Omental fat pad (tissue), 4 donors: ENCODE measurements around the gene JADE2. TPM values are rescaled to one million over a fixed set of nuclear protein-coding genes. Genes with fewer than 3 reads are reported as not detected.

Experiments
- ATAC-seq: fragments of 150-250 bp; one replicate; pipeline ENCODE4 v1.9.1; 2016; ENCODE audit warnings: mild to moderate bottlenecking, moderate library complexity; ENCODE audit not compliant: low FRiP score
- DNase-seq: peaks from one replicate; pipeline ENCODE4 v3.0.0-alpha.2; 2019; ENCODE audit warnings: low spot score
- total RNA-seq, 4 donors: library from RNA; depleted of rRNA; stranded (reverse); fragments of >200 nt; gene quantifications; one replicate each; pipeline ENCODE4 v1.1.0, GENCODE V29; 2016
- TF ChIP-seq, protein P1 (sequence below), 3 donors: fragments of 450-650 bp; IDR thresholded peaks; one replicate each; pipeline ENCODE4 v1.5.1; 2016 to 2017; ENCODE audit warnings: antibody characterized with exemption in 3 of 3, mild to moderate bottlenecking in 3 of 3, moderate library complexity in 2 of 3

JADE2 gene
- total RNA-seq, 4 donors from 2014 or later = 17.8 to 72.7 (median 33.8) TPM

DNA sequence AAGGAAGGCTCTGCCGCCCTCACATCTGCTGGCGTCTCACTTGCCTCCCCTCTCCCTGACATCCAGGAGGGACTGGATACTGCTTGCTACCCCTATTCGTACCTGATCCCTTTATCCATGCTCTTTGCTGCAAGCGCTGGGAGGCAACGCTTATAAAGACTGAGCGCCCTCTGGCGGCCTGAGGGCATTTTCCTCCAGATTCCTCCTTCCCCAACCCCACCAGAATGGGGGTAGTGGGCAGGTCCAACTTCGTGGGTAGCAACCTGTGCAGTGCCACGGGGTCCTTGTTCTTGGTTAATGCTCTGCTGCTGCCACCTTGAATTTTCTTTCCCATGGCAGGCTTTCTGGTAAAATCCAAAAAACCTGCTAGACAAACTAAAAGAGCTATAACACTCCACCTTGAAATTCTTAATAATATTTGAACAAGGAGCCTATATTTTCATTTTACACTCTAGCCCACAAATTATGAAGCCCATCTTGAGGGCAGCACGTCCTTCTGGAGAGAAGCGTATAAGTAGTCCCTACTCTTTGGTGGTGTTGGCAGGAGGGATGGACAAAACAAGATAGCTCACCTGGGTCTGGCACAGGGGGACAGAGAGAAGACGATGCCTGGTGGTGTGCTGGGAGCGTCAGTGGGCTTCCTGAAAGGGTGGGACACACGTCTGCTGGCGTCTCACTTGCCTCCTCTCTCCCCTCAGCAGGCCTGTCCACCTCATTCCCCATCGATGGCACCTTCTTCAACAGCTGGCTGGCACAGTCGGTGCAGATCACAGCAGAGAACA is 52.5 kb downstream of the JADE2 start:
- TF ChIP-seq, protein P1, sequence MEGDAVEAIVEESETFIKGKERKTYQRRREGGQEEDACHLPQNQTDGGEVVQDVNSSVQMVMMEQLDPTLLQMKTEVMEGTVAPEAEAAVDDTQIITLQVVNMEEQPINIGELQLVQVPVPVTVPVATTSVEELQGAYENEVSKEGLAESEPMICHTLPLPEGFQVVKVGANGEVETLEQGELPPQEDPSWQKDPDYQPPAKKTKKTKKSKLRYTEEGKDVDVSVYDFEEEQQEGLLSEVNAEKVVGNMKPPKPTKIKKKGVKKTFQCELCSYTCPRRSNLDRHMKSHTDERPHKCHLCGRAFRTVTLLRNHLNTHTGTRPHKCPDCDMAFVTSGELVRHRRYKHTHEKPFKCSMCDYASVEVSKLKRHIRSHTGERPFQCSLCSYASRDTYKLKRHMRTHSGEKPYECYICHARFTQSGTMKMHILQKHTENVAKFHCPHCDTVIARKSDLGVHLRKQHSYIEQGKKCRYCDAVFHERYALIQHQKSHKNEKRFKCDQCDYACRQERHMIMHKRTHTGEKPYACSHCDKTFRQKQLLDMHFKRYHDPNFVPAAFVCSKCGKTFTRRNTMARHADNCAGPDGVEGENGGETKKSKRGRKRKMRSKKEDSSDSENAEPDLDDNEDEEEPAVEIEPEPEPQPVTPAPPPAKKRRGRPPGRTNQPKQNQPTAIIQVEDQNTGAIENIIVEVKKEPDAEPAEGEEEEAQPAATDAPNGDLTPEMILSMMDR (IDR thresholded peaks at IDR 0.05) = peak in 1 of 3 donors; percentile 82
- DNase-seq (peak; percentile 72), ATAC-seq (peak; percentile 43)

GRCh38 chr5:134578578-134579283 is 53.3 kb downstream of the JADE2 start:
- no peak for DNase-seq
- no peak for ATAC-seq
- TF ChIP-seq, protein P1 (IDR thresholded peaks at IDR 0.05) = no peak

GRCh38 chr5:134579284-134579771 is 53.9 kb downstream of the JADE2 start:
- TF ChIP-seq, protein P1 (IDR thresholded peaks at IDR 0.05) = no peak
- ATAC-seq (no peak), DNase-seq (no peak)

- DNase-seq (no peak), ATAC-seq (no peak)
- TF ChIP-seq, protein P1 (IDR thresholded peaks at IDR 0.05) = no peak
Observed at GRCh38 chr5:134580001-134580460, 54.6 kb downstream of the JADE2 start.

DNA sequence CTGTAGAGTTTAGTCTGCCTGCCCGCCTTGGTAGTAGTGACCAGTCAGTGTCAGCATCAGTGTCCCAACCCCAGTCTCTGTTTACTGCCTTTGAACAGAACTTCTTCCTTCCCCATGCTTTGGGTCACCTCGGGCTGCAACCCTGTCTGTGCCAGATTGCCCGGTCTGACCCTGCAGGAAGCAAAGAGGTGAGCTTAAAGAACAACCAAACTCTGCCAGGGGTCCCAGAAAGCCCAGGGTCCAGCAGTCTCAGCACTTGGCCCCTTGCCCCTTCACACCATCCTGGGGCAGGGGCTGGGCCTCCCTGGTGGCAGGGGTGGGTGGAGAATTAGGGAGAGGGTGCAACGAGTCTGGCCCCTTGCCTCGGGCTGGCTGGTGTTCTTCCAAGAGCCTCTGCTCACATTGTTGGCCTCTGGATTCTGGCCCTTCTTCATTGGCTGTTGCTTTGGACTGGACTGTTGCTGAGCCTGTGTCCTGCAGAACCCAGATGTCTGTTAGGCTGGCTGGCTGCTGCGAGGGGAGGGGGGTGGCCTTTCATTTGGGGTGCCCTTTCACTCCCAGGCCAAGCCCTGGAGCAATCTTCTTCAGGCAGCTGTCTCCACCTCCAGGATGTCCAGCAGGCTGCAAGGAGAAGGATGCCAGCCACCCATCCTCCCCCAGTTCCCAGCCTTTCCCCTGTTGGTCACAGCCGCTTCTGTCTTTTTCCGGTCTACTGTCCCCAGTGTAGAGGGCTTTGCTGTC is 55.9 kb downstream of the JADE2 start:
- TF ChIP-seq, protein P1 (IDR thresholded peaks at IDR 0.05) = no peak
- DNase-seq (no peak), ATAC-seq (no peak)

DNA sequence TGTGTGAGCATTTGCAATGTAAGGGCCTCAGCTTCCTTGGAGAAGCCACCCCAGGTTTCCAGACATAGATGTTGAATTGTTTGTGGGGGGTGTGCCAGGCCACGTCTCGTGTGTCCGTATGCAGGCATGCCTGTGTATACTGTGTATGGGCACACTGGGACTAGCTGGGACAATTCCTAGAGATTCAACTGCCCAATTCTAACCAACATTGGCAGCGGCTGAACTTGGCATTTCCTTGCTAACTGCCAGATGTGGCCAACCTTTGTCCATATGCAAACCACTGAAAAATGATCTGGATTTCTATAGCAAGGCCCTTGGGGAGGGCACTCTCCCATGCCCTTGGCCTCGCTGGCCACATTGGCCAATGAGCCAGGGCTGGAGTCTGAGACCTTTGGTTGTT is 56.8 kb downstream of the JADE2 start:
- ATAC-seq = no peak
- TF ChIP-seq, protein P1 (IDR thresholded peaks at IDR 0.05) = no peak
- DNase-seq = no peak
